H1 (cell line): ENCODE measurements around the gene TTPAL. TPM values are rescaled to one million over a fixed set of nuclear protein-coding genes. Genes with fewer than 3 reads are reported as not detected.

ENCODE experiments used
- CTCF ChIA-PET: fragments of 300-600 bp; sonication (Branson Sonifier 250); formaldehyde crosslinking; loops from one replicate; lab custom pipeline; 2021; ENCODE audit not compliant: partially characterized antibody; lab: Charles Lee
- POLR2A ChIA-PET: fragments of 300-600 bp; sonication (Branson Sonifier 250); formaldehyde crosslinking; loops from one replicate; lab custom pipeline; 2021; ENCODE audit warnings: inconsistent platforms; ENCODE audit not compliant: partially characterized antibody; lab: Charles Lee
- DNase-seq, 2 experiments: peaks; one replicate each; pipeline versions ENCODE4 v3.0.0 to v3.0.0-alpha.2; 2010 to 2022; ENCODE audit warnings: low spot score in 2 of 2, low read depth in 1 of 2, mixed read lengths in 1 of 2
- FAIRE-seq: peaks from 2 replicates; lab custom pipeline; 2011; peaks lifted over from hg19 to GRCh38; lab: Jason Lieb, UNC
- H2AFZ ChIP-seq: 2 replicates; pipeline ENCODE4 v1.8.1; 2012; ENCODE audit warnings: low read length, inconsistent platforms
- H2AK5ac ChIP-seq: 2 replicates; pipeline ENCODE4 v1.6.1; 2013; ENCODE audit warnings: low read depth, low read length
- H2BK120ac ChIP-seq: replicated peaks from 2 replicates; pipeline ENCODE3; 2013; ENCODE audit warnings: low read depth, low read length, inconsistent platforms
- H2BK12ac ChIP-seq: 2 replicates; pipeline ENCODE4 v1.6.1; 2013; ENCODE audit warnings: low read depth, low read length
- H2BK15ac ChIP-seq: 2 replicates; pipeline ENCODE4 v1.6.1; 2013; ENCODE audit warnings: low read length
- H2BK20ac ChIP-seq: 2 replicates; pipeline ENCODE4 v1.6.1; 2013; ENCODE audit warnings: low read length
- H2BK5ac ChIP-seq: 2 replicates; pipeline ENCODE4 v1.6.1; 2013; ENCODE audit warnings: low read depth, low read length
- H3K14ac ChIP-seq: 2 replicates; pipeline ENCODE4 v1.6.1; 2013; ENCODE audit warnings: inconsistent platforms; ENCODE audit not compliant: insufficient read length
- H3K18ac ChIP-seq: 2 replicates; pipeline ENCODE4 v1.6.1; 2013; ENCODE audit warnings: low read length; ENCODE audit errors: extremely low read depth
- H3K23ac ChIP-seq: 2 replicates; pipeline ENCODE4 v1.6.1; 2013; ENCODE audit warnings: inconsistent platforms; ENCODE audit not compliant: insufficient read length
- H3K23me2 ChIP-seq: 2 replicates; pipeline ENCODE4 v1.6.1; 2013; ENCODE audit warnings: low read depth, low read length
- H3K27ac ChIP-seq: 2 replicates; pipeline ENCODE4 v1.6.1; 2011; ENCODE audit warnings: low read depth, low read length, inconsistent platforms
- H3K27me3 ChIP-seq, 4 experiments: replicated peaks in 1 of 4; 1 replicate in 1 of 4; 2 replicates in 3 of 4; pipeline versions ENCODE4 v1.6.1 to v1.8.1; 2011 to 2013; ENCODE audit warnings: low read length in 3 of 4, mild to moderate bottlenecking in 3 of 4, inconsistent platforms in 2 of 4, mixed read lengths in 2 of 4, moderate library complexity in 1 of 4; ENCODE audit not compliant: control insufficient read depth in 3 of 4, insufficient read depth in 3 of 4; ENCODE audit errors: extremely low read depth in 1 of 4
- H3K36me3 ChIP-seq, 4 experiments: 2 replicates each; pipeline versions ENCODE4 v1.6.1 to v1.8.1; 2011 to 2013; ENCODE audit warnings: mild to moderate bottlenecking in 4 of 4, low read length in 3 of 4, moderate library complexity in 2 of 4, control low read depth in 1 of 4, inconsistent platforms in 1 of 4; ENCODE audit not compliant: insufficient read depth in 4 of 4, control insufficient read depth in 2 of 4
- H3K4ac ChIP-seq: replicated peaks from 2 replicates; pipeline ENCODE3; 2013; ENCODE audit warnings: low read length, low read depth, mixed read lengths, inconsistent platforms; ENCODE audit not compliant: insufficient read length
- H3K4me1 ChIP-seq, 4 experiments: replicated peaks in 1 of 4; 1 replicate in 1 of 4; 2 replicates in 3 of 4; pipeline versions ENCODE4 v1.6.1 to v1.8.1; 2011 to 2013; ENCODE audit warnings: low read length in 3 of 4, inconsistent platforms in 2 of 4, mixed read lengths in 1 of 4; ENCODE audit not compliant: insufficient read depth in 4 of 4, control insufficient read depth in 3 of 4
- H3K4me2 ChIP-seq, 2 experiments: 2 replicates each; pipeline versions ENCODE4 v1.6.1 to v1.8.1; 2011 to 2013; ENCODE audit warnings: low read depth in 2 of 2, low read length in 2 of 2, control low read depth in 1 of 2, inconsistent platforms in 1 of 2, mild to moderate bottlenecking in 1 of 2; ENCODE audit not compliant: insufficient read depth in 1 of 2
- H3K4me3 ChIP-seq, 4 experiments: fragments of 200-600, 300-600 bp in 1 of 4; sonication (generic), shearing (Covaris generic), sonication (Bioruptor Twin) in 1 of 4; 2 replicates each; pipeline versions ENCODE4 v1.5.1 to v1.8.1; 2011 to 2016; ENCODE audit warnings: low read length in 4 of 4, low read depth in 3 of 4, control low read depth in 2 of 4, inconsistent platforms in 2 of 4, mild to moderate bottlenecking in 2 of 4, mixed read lengths in 1 of 4, moderate library complexity in 1 of 4; ENCODE audit not compliant: insufficient read depth in 2 of 4; ENCODE audit errors: extremely low read depth in 1 of 4
- H3K56ac ChIP-seq: replicated peaks from 2 replicates; pipeline ENCODE3; 2013; ENCODE audit warnings: low read depth, mild to moderate bottlenecking, mixed read lengths, low read length, inconsistent platforms; ENCODE audit not compliant: insufficient read length
- H3K79me1 ChIP-seq: 2 replicates; pipeline ENCODE4 v1.6.1; 2013; ENCODE audit warnings: low read depth, low read length, control low read depth
- H3K79me2 ChIP-seq, 2 experiments: 2 replicates each; pipeline versions ENCODE4 v1.6.1 to v1.8.1; 2012 to 2013; ENCODE audit warnings: low read length in 2 of 2, mild to moderate bottlenecking in 2 of 2, inconsistent platforms in 1 of 2; ENCODE audit not compliant: insufficient read depth in 2 of 2, control insufficient read depth in 1 of 2
- H3K9ac ChIP-seq, 4 experiments: replicated peaks in 1 of 4; 1 replicate in 1 of 4; 2 replicates in 3 of 4; pipeline versions ENCODE4 v1.6.1 to v1.8.1; 2011 to 2013; ENCODE audit warnings: low read depth in 3 of 4, low read length in 3 of 4, control low read depth in 2 of 4, mild to moderate bottlenecking in 2 of 4, moderate library complexity in 2 of 4, inconsistent platforms in 1 of 4; ENCODE audit errors: extremely low read depth in 1 of 4
- H3K9me3 ChIP-seq, 2 experiments: 2 replicates each; pipeline versions ENCODE4 v1.6.1 to v1.8.1; 2012 to 2013; ENCODE audit warnings: mild to moderate bottlenecking in 2 of 2, moderate library complexity in 2 of 2, control low read depth in 1 of 2, inconsistent platforms in 1 of 2, low read depth in 1 of 2, low read length in 1 of 2, mixed read lengths in 1 of 2; ENCODE audit not compliant: insufficient read depth in 2 of 2
- H4K20me1 ChIP-seq, 2 experiments: replicated peaks in 1 of 2; 2 replicates each; pipeline versions ENCODE3 to v1.8.1; 2011 to 2013; ENCODE audit warnings: inconsistent platforms in 2 of 2, low read length in 2 of 2, mild to moderate bottlenecking in 1 of 2; ENCODE audit not compliant: insufficient read depth in 2 of 2, control insufficient read depth in 1 of 2
- H4K5ac ChIP-seq: 2 replicates; pipeline ENCODE4 v1.6.1; 2013; ENCODE audit warnings: low read length, low read depth, mixed read lengths, inconsistent platforms; ENCODE audit not compliant: insufficient read length
- H4K8ac ChIP-seq: 2 replicates; pipeline ENCODE4 v1.8.0; 2013; ENCODE audit warnings: mild to moderate bottlenecking, moderate library complexity, low read length, inconsistent platforms; ENCODE audit not compliant: insufficient read depth; ENCODE audit errors: extremely low read depth
- H4K91ac ChIP-seq: replicated peaks from 2 replicates; pipeline ENCODE3; 2013; ENCODE audit warnings: low read length, mixed read lengths, inconsistent platforms; ENCODE audit not compliant: insufficient read length
- BCL11A ChIP-seq, 2 experiments: IDR thresholded peaks; one replicate each; pipeline ENCODE4 v1.6.1; 2011; ENCODE audit warnings: low read depth in 2 of 2, low read length in 2 of 2, mild to moderate bottlenecking in 2 of 2
- KDM4A ChIP-seq: IDR thresholded peaks from one replicate; pipeline ENCODE4 v1.7.1; 2012; ENCODE audit warnings: low read depth, mild to moderate bottlenecking, moderate library complexity, low read length, inconsistent platforms; ENCODE audit not compliant: severe bottlenecking
- PHF8 ChIP-seq: fragments of 200-600 bp; sonication (generic); conservative IDR thresholded peaks from 2 replicates; pipeline ENCODE4 v1.7.1; 2012; ENCODE audit warnings: low read depth, mild to moderate bottlenecking, inconsistent platforms, low read length, moderate library complexity
- POLR2A ChIP-seq, 2 experiments: IDR thresholded peaks; 1 replicate in 1 of 2; 2 replicates in 1 of 2; pipeline ENCODE4 v1.6.1; 2011; ENCODE audit warnings: low read depth in 2 of 2, low read length in 2 of 2, mild to moderate bottlenecking in 2 of 2; ENCODE audit errors: control extremely low read depth in 1 of 2
- POU5F1 ChIP-seq: IDR thresholded peaks from 2 replicates; pipeline ENCODE4 v1.6.1; 2011; ENCODE audit warnings: low read depth, mild to moderate bottlenecking, low read length, moderate library complexity
- RNF2 ChIP-seq: fragments of 200-900, 300-1000 bp; sonication (generic); IDR thresholded peaks from 2 replicates; pipeline ENCODE4 v1.7.1; 2016; ENCODE audit warnings: borderline replicate concordance, low read depth, mild to moderate bottlenecking, antibody characterized with exemption, low read length; ENCODE audit not compliant: poor library complexity, severe bottlenecking; ENCODE audit errors: missing control alignments
- TCF12 ChIP-seq: IDR thresholded peaks from 2 replicates; pipeline ENCODE4 v1.6.1; 2011; ENCODE audit warnings: low read depth, mild to moderate bottlenecking, low read length
- YY1 ChIP-seq: IDR thresholded peaks from 2 replicates; pipeline ENCODE4 v1.6.1; 2011; ENCODE audit warnings: low read depth, mild to moderate bottlenecking, low read length
- WGBS, 2 experiments: shearing (Covaris generic) in 1 of 2; methylation state at CpG; one replicate each; pipeline versions ENCODE4 v1.1.6 to v1.1.7; 2013 to 2015; ENCODE audit warnings: low lambda C conversion rate in 2 of 2, mixed read lengths in 2 of 2, inconsistent platforms in 1 of 2, low coverage in 1 of 2, missing lambda C conversion rate in 1 of 2; ENCODE audit not compliant: insufficient replicate concordance in 2 of 2, insufficient coverage in 1 of 2, insufficient read length in 1 of 2; ENCODE audit errors: extremely low coverage in 1 of 2, missing lambda C conversion rate in 1 of 2; 5-methylcytosine and 5-hydroxymethylcytosine counted together
- polyA plus RNA-seq, 7 experiments: library from polyadenylated mRNA; depleted of rRNA in 3 of 7; stranded (reverse) in 5 of 7; unstranded in 2 of 7; fragments of >200 nt in 5 of 7; fragments of 200-250 nt in 2 of 7; gene quantifications; 1 replicate in 5 of 7; 2 replicates in 1 of 7; 4 replicates in 1 of 7; pipeline versions ENCODE4 v1.2.1 to v1.2.3, GENCODE V29; 2011 to 2013; ENCODE audit warnings: missing spikeins in 2 of 7, mixed read lengths in 2 of 7
- total RNA-seq: library from RNA; stranded (reverse); fragmentation: NEBNext Ultra II Directional; extraction: Animal tissue kit (Norgen Biotek cat#: 25700); gene quantifications from 2 replicates; pipeline ENCODE4 v1.2.1, GENCODE V29; 2021
- TF ChIP-seq, protein P1 (sequence below), 3 experiments: IDR thresholded peaks; 1 replicate in 2 of 3; 2 replicates in 1 of 3; pipeline versions ENCODE4 v1.5.1 to v1.6.1; 2011; ENCODE audit warnings: low read length in 3 of 3, mild to moderate bottlenecking in 3 of 3, inconsistent platforms in 2 of 3, low read depth in 1 of 3, moderate library complexity in 1 of 3; ENCODE audit not compliant: insufficient read depth in 1 of 3; ENCODE audit errors: control extremely low read depth in 1 of 3

TTPAL gene
- total and polyA plus RNA-seq, 2 of the 8 experiments (the other 6 are each of a cell fraction or from before 2014, with no cell fraction given): 2.8 to 14.0 TPM

DNA sequence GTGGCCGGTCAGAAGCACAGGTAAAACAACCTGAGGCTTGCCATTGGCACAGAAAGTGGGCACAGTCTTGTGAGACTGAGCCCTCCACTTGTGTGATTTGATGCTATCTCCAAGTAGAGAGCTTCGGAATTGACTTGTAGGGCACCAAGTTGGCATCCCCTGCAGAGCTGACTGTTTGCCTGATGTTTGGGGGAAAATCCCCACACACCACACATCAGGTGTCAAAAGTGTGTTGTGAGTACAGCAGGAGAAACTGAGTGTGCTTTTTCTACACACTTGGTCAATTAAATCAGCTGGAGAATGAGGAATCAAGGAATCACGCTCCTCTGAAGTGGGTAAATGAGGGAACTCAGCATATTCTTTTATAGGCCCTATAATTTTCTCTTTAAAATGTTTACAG is 45.2 kb downstream of the TTPAL start:
- CTCF ChIA-PET: interaction anchor here (0.9 to 1.8 kb wide), 9 partner anchors 17 to 96 kb away, joined by 3 to 8 read pairs (median 3); partner anchors contain the start of gene TTPAL
- Histone ChIP-seq H2BK5ac (no peak overlapping the region), H3K23ac (no peak overlapping the region), H3K79me2 (peaks cover 7 to 42% of the 10 kb centered on the region in 2 experiments), H2BK20ac (no peak overlapping the region), H3K9me3 (no peaks in the 10 kb centered on the region), H3K9ac (peak overlapping the region in 1 of 4 experiments; percentile 58; a peak in 1 of 7 replicates), H4K5ac (no peak overlapping the region), H3K4me1 (peaks cover 2 to 13% (median 5%) of the 10 kb centered on the region in 4 experiments; a peak in 4 of 7 replicates), H2BK120ac (no peak overlapping the region), H3K4ac (no peak overlapping the region), H3K18ac (no peak overlapping the region), H4K8ac (no peak overlapping the region), H3K36me3 (no peaks in the 10 kb centered on the region), H3K27ac (no peak overlapping the region)
- FAIRE-seq: no peak
- TF ChIP-seq TCF12: no peak
- TF ChIP-seq RNF2: no peak
- TF ChIP-seq PHF8: no peak
- no peak for TF ChIP-seq BCL11A (IDR thresholded peaks at IDR 0.05; ENCODE audit: low read depth in 2 of 2, low read length in 2 of 2)
- TF ChIP-seq POU5F1: no peak
- TF ChIP-seq KDM4A: no peak
- TF ChIP-seq YY1: no peak
- no peak for TF ChIP-seq POLR2A (IDR thresholded peaks at IDR 0.05; ENCODE audit: control extremely low read depth in 1 of 2, low read depth in 2 of 2, low read length in 2 of 2)
- TF ChIP-seq, protein P1, sequence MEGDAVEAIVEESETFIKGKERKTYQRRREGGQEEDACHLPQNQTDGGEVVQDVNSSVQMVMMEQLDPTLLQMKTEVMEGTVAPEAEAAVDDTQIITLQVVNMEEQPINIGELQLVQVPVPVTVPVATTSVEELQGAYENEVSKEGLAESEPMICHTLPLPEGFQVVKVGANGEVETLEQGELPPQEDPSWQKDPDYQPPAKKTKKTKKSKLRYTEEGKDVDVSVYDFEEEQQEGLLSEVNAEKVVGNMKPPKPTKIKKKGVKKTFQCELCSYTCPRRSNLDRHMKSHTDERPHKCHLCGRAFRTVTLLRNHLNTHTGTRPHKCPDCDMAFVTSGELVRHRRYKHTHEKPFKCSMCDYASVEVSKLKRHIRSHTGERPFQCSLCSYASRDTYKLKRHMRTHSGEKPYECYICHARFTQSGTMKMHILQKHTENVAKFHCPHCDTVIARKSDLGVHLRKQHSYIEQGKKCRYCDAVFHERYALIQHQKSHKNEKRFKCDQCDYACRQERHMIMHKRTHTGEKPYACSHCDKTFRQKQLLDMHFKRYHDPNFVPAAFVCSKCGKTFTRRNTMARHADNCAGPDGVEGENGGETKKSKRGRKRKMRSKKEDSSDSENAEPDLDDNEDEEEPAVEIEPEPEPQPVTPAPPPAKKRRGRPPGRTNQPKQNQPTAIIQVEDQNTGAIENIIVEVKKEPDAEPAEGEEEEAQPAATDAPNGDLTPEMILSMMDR (IDR thresholded peaks at IDR 0.05; ENCODE audit: control extremely low read depth in 1 of 3, insufficient read depth in 1 of 3, low read depth in 1 of 3, low read length in 3 of 3): no peak
- TF ChIP-seq, all 59 proteins: peak for 0
- H2AFZ ChIP-seq: no peak overlapping the region
- H4K91ac ChIP-seq: no peak overlapping the region
- no peak overlapping the region for H3K14ac ChIP-seq
- H3K27me3 ChIP-seq: no peaks in the 10 kb centered on the region
- peak overlapping the region; percentile 46 to 75 for H3K4me2 ChIP-seq
- peaks cover 0 to 7% of the 10 kb centered on the region in 2 experiments for H4K20me1 ChIP-seq
- peaks cover 6% of the 10 kb centered on the region for H3K23me2 ChIP-seq
- H2BK12ac ChIP-seq: no peak overlapping the region
- WGBS, 2 experiments: 75% methylated on average over 3 of the region's 3 CpGs; no CpG with 5 or more reads in 1 of the 2 experiments
- no peak overlapping the region for H2BK15ac ChIP-seq
- no peak overlapping the region for H3K56ac ChIP-seq
- no peaks in the 10 kb centered on the region; the same call in 1 of the 2 replicates for H3K79me1 ChIP-seq
- DNase-seq: no peak
- H2AK5ac ChIP-seq: no peak overlapping the region
- POLR2A ChIA-PET: interaction anchor here (0.9 kb wide), 1 partner anchor 18 kb away, joined by 4 read pairs; no protein-coding TSS in a partner anchor
- H3K4me3 ChIP-seq: peak overlapping the region; percentile 76 to 98 (median 90); a peak in 7 of 8 replicates
